ENCODE data around the gene MFAP2.
"Not testable (repeated sequence)": the region's sequence is repeated elsewhere in the genome, so short reads cannot be mapped to it uniquely, and the experiment has no call there.

The MFAP2 gene

DNA sequence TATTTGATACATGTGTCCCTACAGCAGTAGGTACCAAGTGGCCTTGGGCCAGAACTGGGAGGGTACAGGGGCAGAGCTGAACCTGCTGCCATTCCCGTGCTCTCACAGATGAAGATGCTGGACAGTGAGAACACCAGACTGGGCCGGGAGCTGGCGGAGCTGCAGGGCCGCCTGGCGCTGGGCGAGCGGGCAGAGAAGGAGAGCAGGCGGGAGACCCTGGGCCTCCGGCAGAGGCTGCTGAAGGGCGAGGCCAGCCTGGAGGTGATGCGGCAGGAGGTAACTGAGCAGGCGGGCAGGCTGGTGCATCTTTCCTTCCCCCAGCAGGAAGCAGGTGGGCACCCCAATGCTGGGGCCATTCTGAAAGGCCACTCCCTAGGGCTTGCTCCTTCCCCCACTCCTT lies 21.9 kb downstream of the MFAP2 start:
- DNase-seq: no peak

DNA sequence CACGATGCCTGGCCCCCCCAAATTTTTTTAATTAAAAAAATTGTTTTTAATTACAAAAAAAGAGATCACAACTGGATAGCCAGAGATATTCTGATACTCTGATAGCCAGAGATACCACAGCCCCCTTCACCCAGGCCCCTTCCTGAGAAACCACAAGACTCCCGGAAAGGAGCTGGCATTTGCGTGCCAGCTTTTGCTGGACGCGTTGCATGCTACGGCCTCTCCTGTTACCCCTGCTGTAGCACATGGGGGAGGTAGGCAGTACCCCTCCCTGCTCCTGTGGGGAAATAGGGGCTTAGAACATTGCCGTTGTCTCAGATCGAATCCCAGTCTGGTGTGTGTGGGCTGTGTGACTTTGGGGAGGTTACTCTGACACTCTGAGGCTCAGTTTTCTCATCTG lies 22.7 kb downstream of the MFAP2 start:
- no peak for DNase-seq

DNA sequence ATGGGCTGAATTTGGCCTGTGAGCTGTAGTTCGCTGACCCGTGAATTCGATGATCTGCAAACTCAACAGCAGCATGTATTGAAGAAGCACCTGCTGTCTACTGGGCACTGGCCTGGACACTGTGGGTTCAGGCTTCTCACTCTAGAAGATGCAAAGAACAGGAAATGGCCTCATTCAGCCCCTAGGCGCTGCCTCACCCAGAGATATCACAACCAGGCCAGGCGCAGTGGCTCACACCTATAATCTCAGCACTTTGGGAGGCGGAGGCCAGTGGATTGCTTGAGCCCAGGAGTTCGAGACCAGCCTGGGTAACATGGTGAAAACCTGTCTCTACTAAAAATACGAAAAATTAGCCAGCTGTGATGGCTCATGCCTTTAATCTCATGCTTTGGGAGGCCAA lies 23.6 kb downstream of the MFAP2 start:
- no peak for DNase-seq

DNA sequence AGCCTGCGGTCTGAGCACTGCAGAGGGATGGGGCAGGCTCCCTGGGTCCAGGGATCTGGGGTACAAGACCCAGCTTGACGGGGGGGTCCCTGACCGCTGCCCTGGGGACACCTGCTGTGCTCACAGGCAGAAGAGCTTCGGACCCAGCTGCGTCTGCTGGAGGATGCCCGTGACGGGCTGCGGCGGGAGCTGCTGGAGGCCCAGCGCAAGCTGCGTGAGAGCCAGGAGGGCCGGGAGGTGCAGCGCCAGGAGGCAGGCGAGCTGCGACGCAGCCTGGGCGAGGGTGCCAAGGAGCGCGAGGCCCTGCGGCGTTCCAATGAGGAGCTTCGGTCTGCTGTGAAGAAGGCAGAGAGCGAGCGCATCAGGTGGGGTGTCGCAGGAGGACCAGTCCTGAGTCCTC lies 25.2 kb downstream of the MFAP2 start:
- DNase-seq: no peak

DNA sequence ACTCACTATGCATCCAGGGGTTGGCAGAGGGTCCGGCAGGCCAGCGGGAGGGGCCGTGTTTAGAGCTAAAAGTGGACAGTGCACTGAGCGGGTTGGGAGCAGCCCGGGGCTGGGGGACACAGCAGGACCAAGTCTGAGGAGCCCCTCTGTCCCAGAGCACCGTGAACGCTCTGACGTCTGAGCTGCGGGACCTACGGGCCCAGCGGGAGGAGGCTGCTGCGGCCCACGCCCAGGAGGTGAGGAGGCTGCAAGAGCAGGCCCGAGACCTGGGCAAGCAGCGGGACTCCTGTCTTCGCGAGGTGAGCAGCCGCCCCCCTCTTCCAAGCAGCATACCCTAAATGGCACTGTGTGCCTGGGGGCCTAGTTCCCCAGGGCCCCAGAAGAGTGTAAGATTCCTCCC lies 25.8 kb downstream of the MFAP2 start:
- no peak for DNase-seq

DNA sequence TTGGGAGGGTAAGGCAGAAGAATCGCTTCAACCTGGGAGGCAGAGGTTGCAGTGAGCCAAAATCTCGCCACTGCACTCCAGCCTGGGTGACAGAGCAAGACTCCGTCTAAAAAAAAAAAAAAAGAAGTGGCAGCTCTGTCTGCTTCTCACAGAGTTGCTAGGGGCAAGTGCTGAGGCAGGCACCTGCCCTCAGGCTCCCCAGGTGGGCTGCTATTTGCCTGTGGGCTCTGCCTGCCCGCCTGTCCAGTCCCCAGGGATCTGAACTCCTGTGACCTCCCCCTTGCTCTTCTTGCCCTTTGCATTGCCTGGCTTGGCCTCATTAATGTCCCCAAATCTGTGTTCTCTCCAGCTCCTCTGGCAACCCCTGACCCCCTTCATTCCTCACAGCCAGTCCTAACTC lies 28.0 kb downstream of the MFAP2 start:
- not testable (repeated sequence) for DNase-seq

DNA sequence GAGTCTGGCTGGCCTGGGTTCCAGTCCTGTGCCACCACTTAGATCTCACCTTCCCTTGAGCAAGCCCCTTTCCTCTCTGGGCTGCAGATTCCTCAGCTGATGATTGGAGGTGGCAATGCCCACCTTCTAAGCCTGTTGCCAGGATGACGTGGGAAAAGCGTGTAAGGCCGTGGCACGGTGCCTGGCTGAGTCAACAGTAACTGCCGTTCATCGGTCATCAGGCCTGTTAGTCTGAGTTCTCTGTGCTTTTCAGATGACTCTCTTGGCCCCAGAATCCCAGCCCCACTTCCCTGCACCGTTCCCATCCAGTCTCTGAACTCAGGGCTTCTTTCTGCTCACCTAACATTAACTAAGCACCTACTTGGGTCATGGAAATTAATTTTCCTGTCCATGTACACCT lies 31.4 kb downstream of the MFAP2 start:
- DNase-seq: peak; percentile 40

DNA sequence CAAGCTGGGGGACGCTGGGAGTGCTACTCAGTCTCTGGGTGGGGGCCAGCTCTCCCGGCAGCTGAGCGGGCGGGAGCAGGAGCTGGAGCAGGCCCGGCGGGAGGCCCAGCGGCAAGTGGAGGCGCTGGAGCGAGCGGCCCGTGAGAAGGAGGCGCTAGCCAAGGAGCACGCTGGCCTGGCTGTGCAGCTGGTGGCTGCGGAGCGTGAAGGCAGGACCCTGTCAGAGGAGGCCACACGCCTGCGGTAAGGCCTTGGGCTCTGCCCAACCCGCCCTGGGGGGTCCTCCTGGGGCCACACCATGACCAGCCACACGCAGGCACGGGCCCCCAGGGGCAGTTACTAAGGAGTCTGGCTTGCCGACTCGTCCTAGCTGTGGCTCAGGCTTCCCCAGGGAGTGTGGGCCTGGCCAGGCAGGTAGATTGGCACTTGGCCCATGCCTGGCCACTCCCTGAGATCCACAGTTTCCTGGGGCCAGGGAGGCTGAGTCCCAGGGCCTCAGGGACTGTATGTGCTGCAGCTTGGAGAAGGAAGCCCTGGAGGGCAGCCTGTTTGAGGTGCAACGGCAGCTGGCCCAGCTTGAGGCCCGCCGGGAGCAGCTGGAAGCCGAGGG lies 32.0 kb downstream of the MFAP2 start:
- DNase-seq: not testable (repeated sequence)

DNA sequence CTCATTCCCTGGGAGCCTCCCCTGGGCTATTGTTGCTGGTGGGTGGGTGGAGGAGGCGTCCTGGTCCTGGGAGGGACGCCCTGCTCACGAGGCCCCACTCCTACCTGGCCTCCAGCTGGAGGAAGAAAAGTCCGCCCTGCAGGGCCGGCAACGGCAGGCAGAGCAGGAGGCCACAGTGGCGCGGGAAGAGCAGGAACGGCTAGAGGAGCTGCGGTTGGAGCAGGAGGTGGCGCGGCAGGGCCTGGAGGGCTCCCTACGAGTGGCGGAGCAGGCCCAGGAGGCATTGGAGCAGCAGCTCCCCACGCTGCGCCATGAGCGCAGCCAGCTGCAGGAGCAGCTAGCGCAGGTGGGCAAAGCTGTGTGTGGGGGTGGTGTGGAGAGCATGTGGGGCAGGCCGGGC lies 33.8 kb downstream of the MFAP2 start:
- DNase-seq: no peak

DNA sequence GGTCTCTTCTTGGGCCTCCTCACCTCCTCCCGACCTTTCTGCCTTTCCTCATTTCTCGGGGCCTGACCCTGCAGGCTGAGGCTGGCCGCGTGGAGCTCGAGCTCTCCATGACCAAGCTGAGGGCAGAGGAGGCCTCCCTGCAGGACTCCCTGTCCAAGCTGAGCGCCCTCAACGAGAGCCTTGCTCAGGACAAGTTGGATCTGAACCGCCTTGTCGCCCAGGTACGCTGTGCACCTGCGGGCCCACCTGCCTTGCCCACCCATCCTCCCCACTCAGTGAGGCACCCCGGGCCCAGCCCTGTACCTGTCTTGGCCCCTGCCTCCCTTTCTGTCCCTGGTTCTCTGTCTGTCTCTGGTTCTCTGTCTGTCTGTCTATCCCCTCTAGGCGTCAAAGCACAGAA lies 34.2 kb downstream of the MFAP2 start:
- DNase-seq: not testable (repeated sequence)

DNA sequence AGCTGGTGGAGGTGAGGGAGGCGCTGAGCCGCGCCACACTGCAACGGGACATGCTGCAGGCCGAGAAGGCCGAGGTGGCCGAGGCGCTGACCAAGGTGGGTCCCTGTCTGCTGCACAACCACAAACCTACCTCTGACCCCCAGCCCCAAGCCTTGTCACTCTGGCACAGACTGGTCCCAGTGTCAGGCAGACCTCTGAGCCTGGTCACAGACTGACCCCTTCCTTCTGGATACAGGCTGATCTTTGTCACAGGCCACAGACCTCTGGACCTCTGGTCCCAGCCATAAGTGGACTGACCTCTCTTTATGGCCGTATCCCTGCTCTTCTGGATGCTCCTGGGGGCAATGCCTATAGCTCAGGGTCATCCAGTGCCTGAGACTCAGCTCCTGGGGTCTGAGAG lies 34.9 kb downstream of the MFAP2 start:
- not testable (repeated sequence) for DNase-seq

DNA sequence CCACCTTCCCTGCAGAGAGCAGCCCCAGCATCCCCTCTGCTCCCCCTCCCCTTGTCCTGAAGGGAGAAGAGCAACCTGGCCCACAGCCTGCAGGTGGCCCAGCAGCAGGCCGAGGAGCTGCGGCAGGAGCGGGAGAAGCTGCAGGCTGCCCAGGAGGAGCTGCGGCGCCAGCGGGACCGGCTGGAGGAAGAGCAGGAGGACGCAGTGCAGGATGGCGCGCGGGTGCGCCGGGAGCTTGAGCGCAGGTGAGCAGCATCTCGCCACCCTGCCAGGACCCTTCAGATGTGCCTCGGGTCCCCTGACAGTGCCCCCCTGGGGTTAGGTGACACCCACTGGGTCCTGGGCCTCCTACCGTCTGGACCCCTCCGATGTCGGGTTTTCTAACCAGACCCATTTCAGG lies 36.4 kb downstream of the MFAP2 start:
- DNase-seq: no peak

DNA sequence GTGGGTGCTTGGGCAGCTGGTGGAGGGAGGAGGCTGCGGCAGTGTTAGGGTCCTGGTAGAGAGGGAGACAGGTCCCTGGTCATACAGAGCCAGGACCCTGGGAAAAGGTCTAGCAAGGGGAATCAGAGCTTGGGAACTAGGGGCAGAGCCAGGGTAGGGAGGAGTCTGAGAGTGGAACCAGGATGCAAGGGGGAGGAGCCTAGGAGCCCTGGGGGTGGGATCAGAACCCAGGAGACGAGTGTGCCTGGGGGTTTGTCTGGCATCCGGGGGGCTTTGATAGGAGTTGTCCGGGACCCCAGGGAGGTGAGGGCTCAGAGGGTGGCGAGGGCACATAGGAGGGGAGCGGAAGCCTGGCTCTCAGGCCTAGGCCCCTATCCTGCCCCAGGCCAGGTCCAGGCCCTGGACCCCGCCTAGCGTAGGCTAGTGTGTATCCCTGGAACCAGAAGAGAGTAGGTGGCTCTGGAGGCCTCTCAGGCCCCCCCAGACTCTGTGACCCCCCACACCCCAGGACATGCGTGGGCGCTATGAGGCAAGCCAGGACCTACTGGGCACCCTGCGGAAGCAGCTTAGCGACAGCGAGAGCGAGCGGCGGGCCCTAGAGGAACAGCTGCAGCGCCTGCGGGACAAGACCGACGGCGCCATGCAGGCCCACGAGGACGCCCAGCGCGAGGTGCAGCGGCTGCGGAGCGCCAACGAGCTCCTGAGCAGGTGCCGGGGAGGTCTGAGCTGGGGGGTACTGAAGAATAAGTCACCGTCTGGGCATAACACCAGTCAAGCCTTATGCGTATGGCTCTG lies 40.8 kb downstream of the MFAP2 start:
- DNase-seq: not testable (repeated sequence)

DNA sequence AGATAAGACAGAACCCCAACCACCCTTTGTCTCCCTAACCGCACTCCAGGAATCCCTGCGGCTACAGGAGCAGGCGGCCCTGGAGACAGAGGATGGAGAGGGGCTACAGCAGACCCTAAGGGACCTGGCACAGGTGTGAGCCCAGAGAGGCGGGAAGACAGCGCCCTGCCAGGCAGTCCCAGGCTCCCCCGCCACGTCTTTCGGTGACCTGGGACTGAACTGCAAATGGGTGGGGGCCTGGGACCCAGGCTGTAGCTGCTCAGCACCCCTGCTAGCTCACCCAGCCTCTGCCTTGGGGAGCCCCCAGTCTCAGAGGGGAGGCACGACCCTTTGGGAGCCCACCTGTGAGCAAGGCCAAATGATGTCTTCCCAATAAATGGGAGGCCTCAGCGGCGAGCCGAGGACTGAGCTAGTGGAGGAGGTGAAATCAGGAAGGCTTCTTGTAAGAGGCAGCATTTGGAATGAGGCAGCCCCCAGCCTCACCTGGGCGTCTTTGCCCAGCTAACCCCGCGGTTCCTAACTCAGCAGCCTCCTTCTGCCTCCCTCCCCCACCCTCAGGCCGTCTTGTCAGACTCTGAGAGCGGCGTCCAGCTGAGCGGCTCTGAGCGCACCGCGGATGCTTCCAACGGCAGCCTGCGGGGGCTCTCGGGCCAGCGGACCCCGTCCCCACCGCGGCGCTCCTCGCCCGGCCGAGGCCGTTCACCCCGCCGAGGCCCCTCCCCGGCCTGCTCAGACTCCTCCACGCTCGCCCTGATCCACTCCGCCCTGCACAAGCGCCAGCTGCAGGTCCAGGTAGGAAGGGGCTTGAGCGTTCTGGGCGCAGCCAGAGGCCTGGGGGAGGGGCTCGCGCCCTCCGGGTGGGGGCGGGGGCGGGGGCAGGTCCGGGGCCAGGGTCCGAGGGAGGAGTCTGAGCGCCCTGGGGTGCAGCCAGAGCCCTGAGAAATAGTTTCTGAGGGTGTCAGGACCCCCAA lies 41.8 kb downstream of the MFAP2 start:
- DNase-seq: no peak

DNA sequence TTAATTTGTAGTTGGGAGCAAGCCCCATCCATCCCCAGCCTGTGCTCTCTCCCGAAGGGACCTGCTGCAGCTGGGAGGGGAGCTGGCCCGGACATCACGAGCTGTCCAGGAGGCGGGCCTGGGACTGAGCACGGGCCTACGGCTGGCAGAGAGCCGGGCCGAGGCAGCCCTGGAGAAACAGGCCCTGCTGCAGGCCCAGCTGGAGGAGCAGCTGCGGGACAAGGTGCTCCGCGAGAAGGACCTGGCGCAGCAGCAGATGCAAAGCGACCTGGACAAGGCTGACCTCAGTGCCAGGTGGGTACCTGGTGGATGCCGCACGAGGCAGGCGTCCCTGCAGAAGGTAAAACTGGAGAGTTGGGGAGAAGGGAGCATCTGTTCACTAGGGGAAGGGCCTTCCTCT lies 43.8 kb downstream of the MFAP2 start:
- DNase-seq: not testable (repeated sequence)

DNA sequence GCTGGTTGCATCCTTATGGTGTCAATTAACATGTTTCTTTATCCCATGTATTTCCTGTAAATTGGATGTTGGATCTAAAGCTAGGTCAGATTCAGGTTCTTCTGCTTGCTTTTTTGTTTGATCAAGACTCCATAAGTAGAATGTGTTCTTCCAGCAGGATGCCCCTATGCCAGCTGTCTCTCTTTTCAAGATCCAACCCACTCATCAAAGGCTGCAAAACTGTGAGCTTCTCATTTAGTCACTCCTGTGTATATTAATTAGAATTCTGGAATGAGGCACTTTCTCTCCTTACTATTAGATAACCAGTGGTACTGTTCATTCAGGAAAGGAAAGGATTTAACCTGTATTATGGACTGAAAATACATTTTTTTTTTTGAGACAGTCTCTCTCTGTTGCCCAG lies 46.5 kb downstream of the MFAP2 start:
- not testable (repeated sequence) for DNase-seq

DNA sequence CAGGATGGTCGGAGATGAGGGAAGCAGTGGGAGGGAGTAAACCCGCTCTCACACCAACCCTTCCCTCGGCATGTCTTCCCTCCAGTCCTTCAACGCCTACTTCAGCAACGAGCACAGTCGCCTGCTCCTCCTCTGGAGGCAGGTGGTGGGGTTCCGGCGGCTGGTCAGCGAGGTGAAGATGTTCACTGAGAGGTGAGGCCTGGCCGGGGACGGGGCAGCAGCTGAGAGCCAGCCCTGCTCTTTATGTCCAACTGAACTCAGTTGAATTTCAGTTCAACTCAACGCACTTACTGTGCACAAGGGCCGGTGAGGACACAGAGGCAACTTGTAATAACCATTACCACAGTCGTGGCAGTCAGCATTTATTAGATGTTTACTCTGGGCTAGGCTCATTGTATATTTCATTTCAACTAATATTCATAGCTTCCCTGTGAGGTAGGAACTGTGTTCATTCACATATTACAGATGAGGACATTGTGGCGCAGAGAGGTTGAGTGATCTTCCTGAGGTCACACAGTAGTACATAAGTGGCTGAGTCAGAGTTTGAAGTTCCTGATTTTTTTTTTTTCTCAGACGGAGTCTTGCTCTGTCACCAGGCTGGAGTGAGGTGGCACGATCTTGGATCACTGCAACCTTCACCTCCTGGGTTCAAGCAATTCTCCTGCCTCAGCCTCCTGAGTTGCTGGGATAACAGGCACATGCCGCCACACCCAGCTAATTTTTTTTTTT lies 49.0 kb downstream of the MFAP2 start:
- not testable (repeated sequence) for DNase-seq

DNA sequence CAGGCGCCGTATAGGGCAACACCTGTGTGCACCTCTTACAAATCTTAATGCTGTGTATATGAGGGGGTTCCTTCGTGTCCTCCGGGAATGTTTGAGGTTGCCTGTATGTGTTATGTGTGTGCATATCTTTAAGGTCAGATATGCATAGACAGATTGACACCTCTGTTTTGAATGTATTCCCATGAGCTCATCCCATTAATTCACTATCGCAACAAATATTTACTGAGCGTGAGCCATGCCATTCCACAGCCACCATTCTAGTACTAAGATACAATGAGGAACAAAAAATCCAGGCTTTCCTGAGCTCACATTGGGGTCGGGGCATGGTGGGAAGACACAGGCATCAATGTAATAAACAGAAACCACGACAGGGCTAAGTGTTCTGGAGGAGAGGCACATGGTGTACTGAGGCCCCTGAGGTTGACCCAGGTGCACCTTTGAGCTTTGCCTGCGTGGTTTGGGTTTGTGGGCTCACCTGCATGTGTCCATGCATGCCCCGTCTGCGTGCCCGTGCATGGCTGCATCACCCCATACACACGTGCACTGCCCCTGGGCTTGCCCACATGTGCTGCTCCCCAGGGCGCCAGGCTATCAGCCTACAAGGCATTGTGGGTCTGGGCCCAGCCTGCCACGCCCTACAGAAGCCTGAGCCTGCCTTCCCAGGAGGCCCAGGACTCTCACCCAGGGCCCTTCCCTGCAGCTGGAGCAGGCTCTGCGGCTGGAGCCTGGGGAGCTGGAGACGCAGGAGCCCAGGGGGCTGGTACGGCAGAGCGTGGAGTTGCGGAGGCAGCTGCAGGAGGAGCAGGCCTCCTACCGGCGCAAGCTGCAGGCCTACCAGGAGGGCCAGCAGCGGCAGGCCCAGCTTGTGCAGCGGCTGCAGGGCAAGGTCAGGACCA lies 51.0 kb downstream of the MFAP2 start:
- not testable (repeated sequence) for DNase-seq

DNA sequence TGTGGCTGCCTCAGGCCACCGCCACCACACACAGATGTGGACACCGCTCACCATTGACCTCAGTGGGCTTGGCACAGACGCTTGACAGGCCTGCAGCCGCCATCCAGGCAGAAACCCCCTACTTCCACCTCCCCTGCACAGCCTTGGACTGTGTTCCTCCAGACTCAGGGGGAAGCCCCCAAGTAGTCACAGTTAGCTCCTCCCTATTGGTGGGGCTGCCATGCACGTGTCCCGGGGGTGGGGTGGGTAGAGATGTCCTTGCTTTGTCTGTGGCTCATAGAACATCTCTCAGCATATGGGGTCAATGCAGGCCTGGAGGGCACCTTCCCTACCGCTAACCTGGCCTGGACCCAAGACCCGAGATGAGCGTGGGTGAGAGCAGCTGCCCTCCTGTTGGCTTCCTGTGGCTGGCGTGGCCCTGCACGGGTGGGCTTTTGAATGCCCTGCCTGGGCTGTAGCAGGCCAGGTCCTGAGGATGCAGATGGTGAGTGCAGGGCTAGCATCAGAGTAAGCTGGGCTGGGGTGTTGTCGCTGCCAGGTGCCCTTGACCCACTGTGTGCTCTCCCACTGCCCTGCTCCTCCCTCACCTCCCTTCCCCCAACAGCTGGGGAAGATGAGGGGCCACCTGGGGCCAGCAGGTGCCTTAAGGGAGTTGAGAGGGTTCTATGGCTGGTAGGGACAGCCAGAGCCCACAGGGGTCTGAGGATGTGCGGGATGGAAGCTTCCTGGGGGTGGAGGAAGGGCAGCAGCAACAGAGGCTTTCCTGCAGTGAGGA lies 52.5 kb downstream of the MFAP2 start:
- no peak for DNase-seq

DNA sequence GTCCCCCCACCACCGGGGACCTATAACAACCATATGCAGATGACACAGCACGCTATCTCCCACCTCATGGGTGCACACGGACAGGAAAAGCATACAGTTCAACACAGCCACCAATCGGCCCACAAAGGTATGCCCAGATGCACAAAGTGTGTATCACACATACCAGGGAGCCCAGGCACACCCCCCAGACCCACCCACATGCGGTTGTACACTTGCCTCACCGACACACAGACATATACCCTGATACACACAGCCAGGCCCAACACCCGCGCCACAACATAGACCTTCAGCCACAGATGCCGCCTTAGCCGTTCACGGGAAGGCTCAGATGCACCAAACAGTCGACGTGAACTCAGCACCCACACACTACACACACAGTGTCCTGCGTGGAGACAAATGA lies 53.2 kb downstream of the MFAP2 start:
- DNase-seq: no peak

Data from fibroblast of upper back skin (primary cell).